CMK (cell line): ENCODE results near the gene DYNC2LI1.

ENCODE experiments used
- DNase-seq: peaks from one replicate; pipeline ENCODE4 v3.0.0-alpha.2; 2010; ENCODE audit warnings: low read depth

Gene DYNC2LI1

DNA sequence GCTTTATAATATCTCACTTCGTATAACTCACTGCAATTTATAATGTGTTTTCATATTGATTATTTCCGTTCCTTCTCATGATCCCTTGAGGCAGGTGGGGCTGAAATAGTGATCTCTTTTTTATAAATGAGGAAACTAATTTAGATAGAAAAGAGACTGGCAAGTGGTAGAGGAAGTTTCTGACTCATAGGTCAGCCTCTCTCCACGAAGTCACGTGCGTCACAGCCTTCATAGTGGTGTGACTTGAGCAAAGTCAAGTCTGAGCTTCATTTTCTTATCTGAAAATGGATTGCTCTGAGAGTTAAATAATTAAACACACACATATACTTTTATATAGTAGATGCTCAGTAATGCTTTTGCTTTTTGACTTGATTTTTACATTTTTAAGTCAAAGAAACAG is 44.9 kb downstream of the DYNC2LI1 start:
- DNase-seq, result no peak

DNA sequence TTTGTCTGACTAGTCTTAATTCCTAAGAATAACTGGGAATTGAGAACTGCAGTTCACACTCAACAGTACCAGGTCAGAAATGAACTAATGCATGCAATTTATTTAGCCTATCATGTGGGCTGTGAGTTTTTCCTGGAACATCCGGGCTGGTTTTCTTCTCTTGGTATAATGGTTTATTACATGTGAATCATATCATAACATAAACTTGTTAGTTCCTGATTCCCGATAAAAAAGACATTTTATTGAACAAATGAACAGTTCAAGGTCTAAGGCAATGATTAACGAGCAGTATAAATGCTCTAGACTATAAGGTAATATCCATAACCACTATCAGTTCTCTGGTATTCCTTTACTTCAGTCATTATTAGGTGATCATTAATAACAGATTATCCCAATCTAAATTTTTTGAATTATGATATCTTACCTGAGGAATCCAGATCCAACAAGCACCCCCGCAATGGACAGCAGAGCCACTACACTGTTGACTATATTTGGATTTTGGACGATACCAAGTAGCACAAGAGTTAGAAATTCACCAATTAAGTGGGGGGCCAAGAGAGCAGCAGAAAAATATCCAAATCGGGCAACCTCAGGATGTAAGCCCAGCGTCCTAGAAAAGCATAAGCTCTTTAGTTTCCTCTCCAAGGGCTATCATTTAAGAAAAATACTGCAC is 45.8 kb downstream of the DYNC2LI1 start:
- DNase-seq, result no peak

DNA sequence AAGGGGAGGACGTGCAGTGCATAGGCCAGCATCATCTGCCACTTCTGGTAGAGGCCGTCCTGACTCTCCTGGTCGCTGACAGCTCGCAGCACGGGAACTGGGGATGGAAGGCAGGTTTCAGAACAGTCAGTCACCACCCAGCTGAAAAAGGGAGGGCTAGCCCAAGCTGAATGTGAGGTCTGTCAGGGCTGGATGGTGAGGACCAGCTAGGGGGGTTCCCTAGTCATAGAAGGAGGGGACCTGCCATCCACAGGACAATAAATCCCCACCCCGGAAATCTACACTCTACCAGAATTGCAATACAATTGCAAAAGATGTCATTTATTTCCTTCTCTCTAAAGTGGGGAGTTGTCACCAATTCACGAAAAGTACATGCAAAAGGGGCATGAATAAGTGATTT is 49.0 kb downstream of the DYNC2LI1 start:
- DNase-seq, result no peak

DNA sequence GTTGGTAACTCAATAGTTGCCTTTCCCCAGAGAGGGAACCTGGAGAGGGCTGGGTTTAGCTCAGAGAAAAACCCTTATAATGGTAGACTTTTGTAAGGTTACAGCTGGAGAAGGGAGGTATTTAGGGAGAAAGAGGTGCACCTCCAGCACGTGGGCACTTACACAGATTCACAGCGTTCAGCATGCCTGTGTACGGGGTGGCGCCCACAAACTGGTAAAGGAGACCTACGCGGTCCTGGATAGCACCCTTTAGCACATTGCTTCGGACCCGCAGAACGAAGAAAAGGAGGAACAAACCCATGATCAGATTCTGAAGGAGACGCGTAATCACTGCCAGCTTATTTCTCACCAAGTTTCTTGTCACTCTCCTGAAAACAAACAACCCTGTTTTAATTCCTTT is 49.9 kb downstream of the DYNC2LI1 start:
- no peak for DNase-seq

DNA sequence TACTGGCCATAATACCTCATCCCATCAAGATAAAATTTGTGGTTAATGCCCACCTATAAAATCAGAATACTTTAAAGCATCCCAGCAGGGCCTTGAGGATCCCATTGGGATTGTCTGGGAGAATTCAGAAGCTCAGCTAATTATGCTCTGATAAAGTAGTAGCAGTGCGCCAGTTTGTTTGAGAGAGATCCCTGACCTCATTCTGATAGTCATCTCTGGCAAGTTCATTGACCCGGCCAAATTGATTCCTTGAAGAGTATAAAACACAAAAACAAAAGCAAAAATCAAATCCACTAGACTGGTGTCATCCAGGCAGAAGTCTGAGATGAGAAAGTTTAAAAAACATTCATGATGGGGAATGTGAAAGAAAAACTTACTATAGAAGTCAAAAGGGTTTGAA is 50.7 kb downstream of the DYNC2LI1 start:
- no peak for DNase-seq

DNA sequence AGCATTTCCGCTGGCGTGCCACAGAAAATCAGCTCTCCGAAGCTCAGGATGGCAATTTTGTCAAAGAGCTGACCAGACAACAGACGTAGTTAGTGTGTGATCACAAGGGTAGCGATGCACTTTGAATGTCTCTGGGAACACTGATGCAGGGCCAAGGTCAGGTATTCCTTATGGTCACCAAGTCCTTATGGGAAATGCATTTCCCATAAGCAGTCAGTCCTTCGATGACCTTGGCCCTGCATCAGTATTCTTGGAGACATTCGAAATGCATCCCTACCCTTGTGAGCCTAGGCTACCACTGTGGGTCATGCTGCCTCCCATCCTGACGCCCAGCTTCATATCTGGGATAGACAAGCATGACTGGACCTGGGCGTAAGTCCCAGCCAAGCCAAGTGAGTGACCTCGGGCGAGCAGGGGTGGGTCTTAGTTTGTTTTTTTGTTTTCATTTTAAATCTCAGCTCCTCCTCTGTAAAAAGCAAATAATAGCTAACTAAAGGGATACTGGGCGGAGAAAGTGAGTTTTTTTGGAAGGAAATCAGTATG is 51.2 kb downstream of the DYNC2LI1 start:
- DNase-seq, result no peak

DNA sequence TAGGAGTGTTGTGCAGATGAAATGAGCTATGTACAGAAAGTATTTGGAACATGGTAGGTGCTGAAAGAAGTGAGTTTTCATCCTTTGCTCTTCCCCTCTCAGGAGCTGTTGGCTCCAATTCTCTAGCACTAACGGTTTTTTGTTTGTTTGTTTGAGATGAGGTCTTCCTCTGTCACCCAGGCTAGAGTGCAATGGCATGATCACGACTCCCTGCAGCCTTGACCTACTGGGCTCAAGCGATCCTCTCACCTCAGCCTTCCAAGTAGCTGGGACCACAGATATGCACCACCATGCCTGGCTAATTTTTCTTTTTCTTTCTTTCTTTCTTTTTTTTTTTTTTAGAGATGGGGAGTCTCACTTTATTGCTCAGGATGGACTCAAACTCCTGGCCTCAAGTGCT is 52.0 kb downstream of the DYNC2LI1 start:
- DNase-seq, result no peak

DNA sequence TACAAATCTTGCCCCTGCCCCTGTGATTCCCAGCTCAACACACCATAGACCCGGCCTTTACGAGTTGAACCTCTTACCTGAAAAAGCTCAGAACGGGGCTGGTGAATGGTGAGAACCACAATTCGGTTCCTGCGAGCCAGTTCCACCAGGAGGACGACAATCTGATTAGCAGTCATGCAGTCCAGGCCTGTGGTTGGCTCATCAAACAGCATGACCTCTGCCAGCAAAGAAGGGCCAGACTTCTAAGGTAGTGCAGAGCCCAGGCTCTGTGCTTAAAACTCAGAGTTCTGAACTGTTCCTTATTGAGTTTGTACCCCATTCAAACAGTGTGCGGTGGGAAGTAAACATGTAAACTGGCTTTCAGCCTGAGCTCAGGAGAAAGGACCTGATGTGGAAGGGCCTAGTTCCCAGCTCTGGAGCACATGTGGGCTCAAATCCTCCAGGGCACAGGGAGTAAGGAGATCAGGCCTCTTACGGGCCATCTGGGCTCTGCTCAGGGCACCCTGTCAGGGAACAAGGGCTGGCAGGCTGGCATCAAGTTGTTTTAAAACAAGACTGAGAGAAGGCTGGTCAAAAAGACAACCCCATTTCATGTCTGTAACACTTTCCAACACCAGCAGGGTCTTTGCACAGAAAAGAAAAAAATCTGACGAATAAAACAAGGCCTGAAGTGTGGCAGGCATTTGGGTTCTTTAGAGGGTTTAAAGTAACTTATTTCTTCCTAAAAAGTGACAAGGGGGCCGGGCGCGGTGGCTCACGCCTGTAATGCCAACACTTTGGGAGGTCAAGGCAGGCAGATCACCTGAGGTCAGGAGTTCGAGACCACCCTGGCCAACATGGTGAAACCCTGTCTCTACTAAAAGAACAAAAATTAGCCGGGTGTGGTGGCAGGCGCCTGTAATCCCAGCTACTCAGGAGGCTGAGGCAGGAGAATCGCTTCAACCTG is 52.7 kb downstream of the DYNC2LI1 start:
- DNase-seq, result no peak

DNA sequence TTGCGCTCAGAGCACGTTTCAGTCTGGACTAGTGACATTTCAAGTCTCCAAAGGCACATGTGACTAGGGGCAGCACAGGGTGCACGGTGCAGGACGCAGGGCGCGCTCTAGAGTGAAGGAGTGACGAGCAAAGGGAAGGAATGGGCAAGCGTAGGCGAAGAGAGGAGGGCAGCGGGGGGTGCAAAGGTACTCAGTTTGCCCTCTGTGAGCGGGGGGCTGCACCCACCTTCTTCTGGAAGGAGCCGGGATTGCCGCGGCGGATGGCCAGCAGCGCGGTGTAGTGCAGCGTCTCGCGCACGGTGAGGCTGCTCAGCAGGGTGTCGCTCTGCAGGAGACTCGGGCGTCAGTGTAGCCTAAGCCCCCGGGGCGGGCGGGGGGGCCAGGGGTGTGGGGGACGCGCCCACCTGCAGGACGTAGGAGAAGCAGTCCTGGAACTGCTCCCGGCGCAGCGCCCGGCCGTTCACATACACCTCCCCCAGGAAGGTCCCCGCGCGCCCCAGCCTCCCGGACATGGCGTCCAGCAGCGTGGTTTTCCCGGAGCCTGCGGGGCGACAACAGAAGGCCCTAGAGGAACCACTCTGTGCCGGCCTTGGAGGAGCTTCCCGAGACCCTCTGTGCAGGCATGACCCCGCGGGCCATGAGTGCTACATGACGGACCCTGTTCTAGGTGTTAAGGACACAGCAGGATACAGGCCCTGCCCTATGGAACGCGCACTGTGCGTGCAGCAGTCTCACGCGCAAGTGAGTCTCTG is 57.9 kb downstream of the DYNC2LI1 start:
- DNase-seq, result no peak

DNA sequence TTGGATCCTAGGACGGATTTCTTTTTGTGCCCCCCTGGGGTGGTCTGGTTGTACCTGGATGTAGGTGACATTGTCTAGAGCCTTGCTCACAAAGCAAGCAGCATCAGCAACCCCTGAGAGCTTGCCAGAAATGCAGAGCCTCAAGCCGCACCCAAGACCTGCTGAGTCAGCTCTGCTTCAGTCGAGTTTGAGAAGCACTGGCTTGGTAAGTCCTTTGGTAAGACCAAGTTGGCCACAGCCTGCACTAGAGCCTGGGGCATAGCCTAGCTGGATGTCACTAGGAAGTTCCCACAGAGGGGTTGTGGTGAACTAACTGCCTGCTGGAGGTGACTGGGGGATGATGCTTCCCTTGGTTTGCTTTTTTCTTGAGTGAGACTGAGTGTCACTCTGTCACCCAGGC is 58.6 kb downstream of the DYNC2LI1 start:
- no peak for DNase-seq

DNA sequence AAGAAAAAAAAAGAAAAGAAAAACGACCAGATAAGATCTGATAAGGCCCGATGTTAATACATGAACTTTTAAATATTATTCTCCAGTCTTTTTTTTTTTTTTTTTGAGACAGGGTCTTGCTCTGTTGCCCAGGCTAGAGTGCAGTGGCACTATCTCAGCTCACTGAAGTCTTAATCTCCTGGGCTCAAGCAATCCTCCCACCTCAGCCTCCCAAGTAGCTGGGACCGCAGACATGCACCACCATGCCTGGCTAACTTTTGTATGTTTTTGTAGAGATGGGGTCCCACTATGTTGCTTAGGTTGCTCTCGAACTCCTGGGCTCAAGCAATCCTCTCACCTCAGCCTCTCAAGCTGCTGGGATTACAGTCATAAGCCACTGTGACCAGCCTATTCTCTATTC is 63.2 kb downstream of the DYNC2LI1 start:
- no peak for DNase-seq

DNA sequence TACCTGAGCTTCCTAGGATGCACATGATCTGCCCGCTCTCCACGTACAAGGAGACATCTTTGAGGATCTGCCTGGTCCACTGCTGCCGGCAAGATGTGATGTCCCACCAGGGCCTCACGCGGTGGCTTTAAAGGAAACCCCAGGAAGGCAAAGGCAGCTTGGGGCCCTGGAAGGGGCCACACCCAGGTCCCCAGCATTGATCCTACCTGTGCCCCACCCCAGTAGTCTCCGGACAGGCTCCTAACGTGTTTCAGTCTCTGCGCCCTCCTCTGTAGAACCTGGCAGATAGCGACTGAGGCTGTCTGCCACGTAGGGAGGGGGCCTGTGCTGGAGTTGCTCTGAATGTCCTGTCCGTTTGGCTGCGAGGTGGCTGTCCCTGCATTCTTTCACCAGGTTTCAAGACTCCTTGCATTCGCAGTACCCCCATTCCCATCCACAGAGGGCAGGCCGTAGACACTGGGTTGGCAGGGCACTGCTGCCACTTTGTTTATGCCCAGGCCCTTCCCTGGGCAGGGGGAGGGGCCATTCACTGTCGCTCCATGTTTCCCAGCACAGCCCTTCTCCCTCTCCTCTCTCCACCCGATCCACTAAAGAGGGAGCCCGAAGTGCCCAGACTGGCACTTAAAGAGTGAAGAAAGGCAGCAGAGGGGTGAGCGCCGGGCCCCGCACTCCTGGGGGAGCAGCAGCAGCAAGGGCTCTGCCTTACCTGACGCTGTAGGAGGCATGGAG is 64.2 kb downstream of the DYNC2LI1 start:
- DNase-seq, result no peak

DNA sequence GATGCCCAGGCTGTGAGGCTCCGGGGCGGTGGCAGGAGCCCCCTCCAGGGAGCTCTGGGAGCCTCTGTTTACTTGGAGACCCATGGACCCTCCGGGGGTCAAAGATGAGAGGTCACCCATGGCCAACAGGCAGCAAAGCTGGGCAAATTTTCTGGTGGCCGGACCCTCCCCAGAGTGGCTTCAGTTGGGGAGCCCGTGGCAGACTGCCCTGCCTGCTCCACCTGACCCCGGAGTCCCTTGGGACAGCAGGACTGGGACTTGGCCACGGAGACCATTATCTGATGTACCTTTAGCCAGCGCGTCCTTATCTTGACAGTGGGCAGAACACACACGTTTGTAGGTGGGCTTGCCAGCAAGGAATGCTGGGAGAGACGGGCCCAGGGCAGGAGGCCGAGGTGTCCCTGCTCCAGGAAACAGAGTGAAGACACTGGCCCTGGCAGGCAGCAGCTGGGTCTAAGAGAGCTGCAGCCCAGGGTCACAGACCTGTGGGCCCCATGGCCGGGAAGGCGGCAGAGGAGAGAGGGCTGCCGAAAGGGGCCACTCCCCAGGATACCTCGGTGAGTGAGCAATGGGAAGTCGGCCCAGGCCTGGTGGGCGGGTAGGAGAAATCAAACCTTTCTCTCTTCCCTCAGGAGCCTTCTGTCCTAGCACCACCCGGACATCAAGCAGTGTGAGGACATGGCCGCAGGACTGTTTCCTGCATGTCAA is 64.9 kb downstream of the DYNC2LI1 start, which contains the start of the genes ABCG5 and ABCG8:
ABCG5 (minus strand) TSS at position 280 of the 708 bp plus-strand sequence; CDS start at position 120, 160 bp downstream.
ABCG8 (plus strand) TSS at position 412 of the 708 bp plus-strand sequence; CDS start at position 495, 83 bp downstream.
- no peak for DNase-seq

DNA sequence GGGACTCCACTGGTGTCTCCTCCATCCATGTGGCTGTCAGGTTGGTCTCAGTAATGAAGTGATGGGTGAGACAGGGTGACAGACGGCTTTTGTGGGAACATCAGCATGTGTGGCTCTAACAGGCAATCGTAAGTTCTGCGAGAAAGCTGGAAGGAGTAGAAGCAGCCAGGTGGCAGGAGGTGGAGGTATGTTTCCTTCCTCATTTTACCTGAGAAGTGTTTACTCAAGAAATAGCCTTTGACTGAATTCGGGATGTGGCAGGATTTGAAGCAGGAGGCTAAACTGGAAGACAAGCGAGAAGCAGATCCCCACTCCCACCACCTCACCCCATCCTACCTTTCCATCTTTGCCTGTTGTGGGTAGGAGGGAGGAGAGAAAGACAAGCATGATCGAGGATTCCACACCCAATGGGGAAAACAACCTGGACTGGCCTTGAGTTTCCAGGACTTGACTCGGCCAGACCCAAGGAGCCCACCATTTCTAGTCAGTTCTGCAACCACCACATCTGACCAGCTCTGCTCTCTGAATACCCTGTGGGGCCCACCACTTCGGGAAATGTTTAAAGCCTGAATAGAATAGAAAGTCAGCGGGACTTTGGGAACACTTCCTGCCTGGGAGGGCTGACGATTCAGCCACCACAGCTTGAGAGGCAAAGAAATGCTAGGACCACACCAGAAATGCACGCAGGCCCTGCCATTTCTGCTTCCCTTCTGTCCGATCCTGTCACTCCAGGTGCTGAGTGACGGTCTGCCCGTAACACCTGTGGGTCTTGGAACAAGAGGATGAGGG is 66.1 kb downstream of the DYNC2LI1 start:
- no peak for DNase-seq

DNA sequence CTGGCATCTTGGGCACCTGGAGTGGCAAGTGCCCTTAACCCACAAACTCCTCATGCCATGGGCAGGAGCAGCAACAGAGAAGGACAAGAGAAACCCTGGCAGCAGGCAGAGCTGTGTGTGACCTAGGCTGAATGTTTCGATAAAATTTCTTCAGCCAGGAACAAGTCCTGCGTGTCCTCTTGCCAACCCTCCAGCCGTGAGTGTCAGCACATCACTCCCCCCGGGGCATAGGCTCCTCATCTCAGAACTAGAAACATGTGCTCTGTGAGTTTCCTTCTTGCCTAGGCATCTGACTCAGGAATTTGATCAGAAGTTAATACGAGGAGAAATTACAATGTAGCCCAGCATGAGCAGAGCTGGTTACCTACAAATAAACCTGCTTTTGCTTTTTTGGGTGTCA is 67.1 kb downstream of the DYNC2LI1 start:
- DNase-seq, result no peak

DNA sequence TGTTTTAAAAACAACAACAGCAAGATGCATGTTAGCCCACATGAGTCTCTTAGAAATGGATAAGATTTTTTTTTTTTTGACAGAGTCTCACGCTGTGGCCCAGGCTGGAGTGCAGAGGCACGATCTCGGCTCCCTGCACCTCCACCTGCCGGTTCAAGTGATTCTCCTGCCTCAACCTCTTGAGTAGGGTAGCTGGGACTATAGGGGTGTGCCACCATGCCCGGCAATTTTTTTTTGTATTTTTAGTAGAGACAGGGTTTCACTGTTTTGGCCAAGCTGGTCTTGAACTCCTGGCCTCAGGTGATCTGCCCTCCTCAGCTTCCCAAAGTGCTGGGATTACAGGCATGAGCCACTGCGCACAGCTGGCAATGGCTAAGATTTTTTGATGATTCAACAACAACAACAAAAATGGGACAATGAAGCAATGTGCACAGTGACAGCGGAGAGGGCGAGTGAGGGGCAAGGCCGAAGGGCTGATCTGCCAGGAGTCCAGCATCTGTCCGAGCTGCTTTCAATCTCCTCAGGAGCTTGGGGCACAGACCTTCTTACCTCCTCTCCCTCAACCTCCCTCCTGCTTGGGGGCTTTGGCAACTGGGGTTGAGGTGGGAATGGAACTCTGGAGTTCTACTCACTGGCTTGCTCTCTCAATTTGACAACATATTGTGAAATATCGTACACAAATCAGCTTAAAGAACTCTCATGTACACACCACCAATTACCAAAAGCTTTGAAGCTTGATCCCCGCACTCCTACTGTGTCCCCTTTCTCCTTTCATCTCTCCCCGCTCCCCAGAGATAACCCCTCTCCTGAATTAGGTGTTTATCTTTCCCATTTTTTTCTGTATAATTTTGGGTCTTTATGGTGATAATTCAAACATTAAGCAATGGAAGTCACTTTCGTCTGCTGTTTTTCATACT is 68.4 kb downstream of the DYNC2LI1 start:
- DNase-seq, result no peak

DNA sequence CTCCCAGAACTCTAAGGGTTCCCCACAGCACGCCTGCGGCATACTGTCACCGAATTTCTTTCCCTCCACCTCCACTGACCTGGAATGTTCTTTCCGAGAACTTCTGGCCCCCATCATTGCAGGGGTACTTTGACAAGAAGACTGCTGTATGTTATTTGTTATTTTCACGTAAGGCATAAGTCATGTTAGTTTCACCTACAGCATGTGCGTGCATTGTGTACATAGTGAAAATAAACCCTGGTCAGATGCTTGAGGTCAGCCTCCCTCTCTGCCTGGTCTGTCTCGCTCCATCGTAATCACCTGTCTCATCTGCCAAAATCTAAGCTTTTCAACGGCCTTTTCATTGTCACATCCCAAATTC is 69.0 kb downstream of the DYNC2LI1 start:
- DNase-seq, result no peak

DNA sequence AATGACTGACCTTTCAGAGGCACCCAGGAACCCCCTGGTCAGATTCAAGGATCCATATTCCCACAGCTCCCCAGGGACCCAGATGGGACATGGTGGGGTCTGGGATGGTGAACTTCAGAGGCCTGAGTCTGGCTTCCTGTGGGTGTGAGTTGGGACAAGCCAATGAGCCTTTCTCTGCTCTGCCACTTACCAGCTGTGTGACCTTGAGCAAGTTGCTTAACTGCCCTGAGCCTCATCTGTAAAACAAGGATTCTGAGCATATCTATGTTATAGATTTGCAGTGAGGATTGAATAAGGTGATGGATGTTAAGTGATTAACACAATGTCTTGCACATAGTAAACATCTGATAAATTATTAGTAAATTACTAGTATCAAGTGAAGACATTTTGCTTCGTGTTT is 71.3 kb downstream of the DYNC2LI1 start:
- no peak for DNase-seq
